GM18907 (cell line): ENCODE results near the gene PYCARD.
"Not testable (repeated sequence)": the region's sequence is repeated elsewhere in the genome, so short reads cannot be mapped to it uniquely, and the experiment has no call there.

Experiments
- ATAC-seq: cut with Tn5 transposase; IDR thresholded peaks from one replicate; pipeline ENCODE4 v1.9.1; 2021; ENCODE audit warnings: mild to moderate bottlenecking, moderate library complexity; ENCODE audit not compliant: unreplicated experiment

The PYCARD gene

DNA sequence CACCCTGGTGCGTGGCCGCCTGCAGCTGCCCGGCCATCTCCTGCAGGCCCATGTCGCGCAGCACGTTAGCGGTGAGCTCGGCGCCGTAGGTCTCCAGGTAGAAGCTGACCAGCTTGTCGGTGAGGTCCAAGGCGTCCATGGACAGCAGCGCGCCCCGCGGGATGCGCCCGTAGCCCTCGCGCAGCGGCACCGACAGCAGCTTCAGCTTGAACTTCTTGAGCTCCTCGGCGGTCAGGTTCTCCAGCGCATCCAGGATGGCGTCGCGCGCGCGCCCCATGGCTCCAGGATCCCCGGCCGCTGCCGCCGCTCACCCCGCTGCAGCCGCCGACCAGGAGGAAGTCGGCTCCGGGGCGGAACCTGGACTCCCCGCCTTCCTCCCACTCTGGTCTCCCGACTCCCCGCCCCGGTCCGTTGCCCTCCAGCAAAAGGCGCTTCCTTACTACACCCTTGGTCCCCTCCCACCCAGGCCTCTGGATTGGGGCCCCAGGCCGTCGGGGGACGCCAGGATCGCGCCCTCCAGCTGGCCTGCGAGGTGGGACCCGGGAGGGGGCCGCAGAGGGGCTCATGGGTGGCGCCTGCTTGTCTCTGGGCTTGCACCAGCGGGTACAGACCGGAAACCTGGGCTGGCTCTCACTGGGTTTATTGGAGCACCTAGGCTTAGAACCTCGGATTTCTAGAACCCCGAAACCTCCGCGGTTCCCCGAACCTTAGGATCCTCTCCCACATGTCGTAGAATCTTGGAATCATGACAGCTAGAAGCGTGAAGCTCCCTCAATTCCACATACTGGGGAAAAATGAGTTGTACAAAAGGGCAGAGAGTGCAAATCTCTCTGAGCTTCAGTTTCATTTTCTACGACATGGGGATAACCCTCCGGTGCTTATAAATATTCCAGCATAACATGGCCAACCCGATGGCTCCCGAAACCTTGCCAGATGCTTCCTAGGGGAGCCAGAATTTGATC, at the start of gene PYCARD:
PYCARD (minus strand) TSS at position 347 of the 962 bp plus-strand sequence; CDS start at position 277, 70 bp downstream.
- ATAC-seq: peak; percentile 58

GRCh38 chr16:31251435-31251834, 48.9 kb upstream of the PYCARD start:
- ATAC-seq: no peak

DNA sequence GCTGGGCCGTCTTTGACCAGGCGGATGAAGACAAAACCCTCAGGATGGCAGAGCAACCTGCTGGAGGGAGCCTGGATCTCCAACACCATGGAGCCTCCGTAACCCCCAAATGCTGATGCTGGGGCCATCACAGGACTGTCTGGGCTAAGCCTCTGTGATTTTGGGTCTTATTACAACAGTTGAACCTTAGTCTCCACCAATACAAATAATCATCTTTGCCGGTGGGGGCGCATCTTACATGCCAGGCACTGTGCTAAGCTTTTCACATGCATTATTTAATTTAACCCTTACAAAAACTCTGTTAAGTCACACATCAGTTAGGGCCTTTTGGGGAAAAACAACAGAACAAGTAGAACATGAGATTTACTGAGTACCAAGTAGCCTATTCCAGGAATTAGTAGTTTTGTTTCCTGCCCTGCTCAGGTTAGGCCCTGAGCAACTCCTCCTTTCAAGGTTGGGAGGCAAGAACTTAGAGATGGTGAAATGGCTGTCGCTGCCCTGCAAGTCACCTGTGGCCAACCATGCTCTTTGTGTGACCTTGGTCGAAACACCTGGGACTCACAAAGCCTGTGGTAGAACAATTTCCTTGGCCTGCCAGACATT, 48.3 kb upstream of the PYCARD start:
- no peak for ATAC-seq

GRCh38 chr16:31248344-31248743, 45.8 kb upstream of the PYCARD start:
- ATAC-seq: no peak

- ATAC-seq: no peak
Measured at GRCh38 chr16:31246296-31246695, 43.7 kb upstream of the PYCARD start.

GRCh38 chr16:31245598-31245997, 43.0 kb upstream of the PYCARD start:
- ATAC-seq: not testable (repeated sequence)

GRCh38 chr16:31243734-31244670, 41.4 kb upstream of the PYCARD start:
- no peak for ATAC-seq

DNA sequence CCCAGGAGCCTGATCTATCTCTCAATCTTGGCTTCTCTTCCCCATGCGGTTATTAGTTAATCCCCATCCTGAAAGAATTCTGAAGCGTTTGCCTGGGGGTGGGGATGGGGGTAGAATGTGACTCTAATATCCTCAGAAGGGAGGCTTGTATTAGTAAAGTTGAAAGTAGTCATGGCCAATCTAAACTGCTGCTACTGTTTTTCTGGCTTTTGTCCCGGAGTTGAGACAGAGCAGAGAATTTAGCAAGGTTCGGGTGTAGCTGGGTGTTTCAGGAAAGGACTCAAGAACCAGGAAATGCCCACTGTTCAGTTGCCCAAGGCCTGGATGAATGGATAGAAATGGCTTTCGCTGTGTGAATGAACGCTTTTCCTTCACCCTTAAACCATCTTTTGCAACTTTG, 39.6 kb upstream of the PYCARD start:
- no peak for ATAC-seq

DNA sequence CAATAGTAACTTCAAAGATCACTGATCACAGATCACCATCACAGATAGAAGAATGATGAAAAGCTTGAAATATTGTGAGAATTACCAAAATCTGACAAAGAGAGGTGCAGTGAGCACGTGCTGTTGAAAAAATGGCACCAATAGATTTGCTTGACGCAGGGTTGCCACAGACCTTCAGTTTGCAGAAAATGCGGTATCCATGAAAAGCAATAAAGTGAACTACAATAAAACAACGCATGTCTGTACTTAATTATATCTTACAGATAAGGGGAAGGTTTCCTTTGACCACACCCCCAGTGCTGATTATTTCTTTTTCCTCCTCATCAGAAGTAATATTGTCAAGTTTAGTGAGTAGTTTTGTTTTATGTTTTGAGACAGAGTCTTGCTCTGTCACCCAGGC, 35.5 kb upstream of the PYCARD start:
- no peak for ATAC-seq

DNA sequence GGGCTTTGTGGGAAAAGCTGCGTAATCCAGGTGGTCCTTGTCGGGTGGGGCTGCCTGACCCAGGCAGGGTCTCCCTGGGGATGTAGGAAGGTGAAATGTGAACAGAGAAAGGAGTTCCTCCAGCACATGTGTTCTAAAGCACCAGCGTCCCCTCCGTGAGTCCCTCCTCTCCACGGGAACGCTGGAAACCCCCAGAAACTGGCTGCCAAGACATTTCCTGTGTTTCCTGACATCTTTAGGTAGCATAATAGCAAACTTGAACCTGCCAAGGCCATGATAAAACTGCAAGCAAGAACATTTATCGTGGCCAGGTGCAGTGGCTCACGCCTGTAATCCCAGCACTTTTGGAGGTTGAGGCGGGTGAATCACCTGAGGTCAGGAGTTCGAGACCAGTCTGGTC, 26.9 kb upstream of the PYCARD start:
- no peak for ATAC-seq

GRCh38 chr16:31228206-31228605, 25.6 kb upstream of the PYCARD start:
- no peak for ATAC-seq

DNA sequence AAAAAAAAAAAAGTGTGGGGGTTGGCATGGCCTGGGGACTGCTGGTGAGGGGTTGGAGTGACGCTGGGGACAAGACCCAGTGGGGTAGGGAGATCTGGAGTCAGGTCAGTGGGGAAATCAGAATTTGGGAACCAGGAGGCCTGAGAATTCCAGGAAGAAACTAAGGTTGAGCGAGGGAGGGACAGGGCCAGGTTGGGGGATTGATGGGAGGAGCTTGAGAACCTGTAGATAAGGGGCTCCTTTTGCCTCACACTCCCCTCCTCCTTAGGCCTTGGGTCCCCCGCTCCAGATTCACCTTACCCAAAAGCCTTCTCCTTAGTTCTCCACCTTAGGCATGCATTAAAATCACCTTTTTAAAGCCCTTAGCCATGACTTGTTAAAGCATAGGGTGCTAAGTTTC, 22.6 kb upstream of the PYCARD start:
- ATAC-seq: no peak

DNA sequence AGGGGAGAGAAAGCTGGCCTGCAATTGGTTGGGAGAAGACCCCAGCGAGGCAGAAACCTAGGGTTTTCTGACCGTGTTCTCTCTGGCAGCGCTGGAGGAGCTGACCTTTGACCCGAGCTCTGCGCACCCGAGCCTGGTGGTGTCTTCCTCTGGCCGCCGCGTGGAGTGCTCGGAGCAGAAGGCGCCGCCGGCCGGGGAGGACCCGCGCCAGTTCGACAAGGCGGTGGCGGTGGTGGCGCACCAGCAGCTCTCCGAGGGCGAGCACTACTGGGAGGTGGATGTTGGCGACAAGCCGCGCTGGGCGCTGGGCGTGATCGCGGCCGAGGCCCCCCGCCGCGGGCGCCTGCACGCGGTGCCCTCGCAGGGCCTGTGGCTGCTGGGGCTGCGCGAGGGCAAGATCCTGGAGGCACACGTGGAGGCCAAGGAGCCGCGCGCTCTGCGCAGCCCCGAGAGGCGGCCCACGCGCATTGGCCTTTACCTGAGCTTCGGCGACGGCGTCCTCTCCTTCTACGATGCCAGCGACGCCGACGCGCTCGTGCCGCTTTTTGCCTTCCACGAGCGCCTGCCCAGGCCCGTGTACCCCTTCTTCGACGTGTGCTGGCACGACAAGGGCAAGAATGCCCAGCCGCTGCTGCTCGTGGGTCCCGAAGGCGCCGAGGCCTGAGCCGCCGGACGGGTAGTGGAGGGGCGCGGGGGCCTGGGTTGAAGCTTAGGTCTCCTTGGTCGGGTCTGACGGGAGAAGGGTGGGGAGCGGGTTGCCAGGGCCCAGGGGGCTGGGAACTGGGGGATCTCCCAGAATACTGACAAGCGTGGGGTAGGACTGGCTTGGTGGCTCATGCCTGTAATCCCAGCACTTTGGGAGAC, 21.8 kb upstream of the PYCARD start:
- ATAC-seq: no peak

DNA sequence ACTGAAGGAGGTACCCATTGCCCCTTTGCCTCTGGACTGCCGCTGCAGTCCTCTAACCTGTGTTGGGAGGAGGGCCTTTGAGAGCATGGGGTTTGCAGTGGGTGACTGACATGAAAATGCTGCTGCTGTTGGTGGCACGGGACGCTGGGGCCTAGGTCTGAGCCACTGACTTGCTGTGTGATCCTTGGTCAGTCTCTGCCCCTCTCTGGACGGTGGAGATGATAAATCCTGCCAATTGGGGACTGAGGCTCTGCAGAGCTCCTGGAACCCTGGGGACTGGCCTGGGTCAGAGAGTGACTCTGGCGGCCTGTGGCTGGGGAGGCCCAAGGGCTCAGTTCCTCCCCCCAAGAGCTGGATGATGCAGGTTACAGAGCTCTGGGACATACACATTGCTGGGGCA, 20.5 kb upstream of the PYCARD start:
- ATAC-seq: no peak

DNA sequence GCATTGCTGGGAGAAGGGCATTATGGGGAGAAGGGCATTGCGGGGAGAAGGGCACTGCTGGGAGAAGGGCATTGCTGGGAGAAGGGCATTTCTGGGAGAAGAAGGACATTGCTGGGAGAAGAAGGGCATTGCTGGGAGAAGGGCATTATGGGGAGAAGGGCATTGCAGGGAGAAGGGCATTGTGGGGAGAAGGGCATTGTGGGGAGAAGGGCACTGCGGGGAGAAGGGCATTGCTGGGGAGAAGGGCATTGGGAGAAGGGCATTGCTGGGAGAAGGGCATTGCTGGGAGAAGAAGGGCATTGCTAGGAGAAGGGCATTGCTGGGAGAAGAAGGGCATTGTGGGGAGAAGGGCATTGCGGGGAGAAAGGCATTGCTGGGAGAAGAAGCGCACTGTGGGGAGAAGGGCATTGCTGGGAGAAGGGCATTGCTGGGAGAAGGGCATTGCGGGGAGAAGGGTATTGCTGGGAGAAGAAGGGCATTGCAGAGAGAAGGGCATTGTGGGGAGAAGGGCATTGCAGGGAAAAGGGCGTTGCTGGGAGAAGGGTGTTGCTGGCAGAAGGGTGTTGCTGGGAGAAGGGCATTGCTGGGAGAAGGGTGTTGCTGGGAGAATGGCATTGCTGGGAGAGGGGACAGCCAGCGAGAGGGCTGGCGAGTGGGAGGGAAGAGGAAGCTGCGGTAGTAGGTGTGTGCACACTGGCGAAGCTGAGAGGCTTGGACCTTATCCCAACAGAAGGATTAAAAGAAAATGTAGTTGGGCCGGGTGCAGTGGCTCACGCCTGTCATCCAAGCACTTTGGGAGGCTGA, 19.0 kb upstream of the PYCARD start:
- no peak for ATAC-seq

GRCh38 chr16:31219154-31219741, 16.7 kb upstream of the PYCARD start:
- no peak for ATAC-seq

GRCh38 chr16:31217136-31217530, 14.6 kb upstream of the PYCARD start:
- ATAC-seq: no peak

- ATAC-seq: no peak
Measured at GRCh38 chr16:31216422-31217135, 14.0 kb upstream of the PYCARD start, which contains the start of gene PYDC1. Gene PYDC1, minus strand, starts transcription at chr16:31217135. Its CDS starts 107 bp downstream, at chr16:31217028.
